GM21367 (cell line): ENCODE measurements around the gene WNT9A.

Experiments
- ATAC-seq: cut with Tn5 transposase; IDR thresholded peaks from one replicate; pipeline ENCODE4 v1.9.1; 2021; ENCODE audit not compliant: unreplicated experiment

The WNT9A gene

GRCh38 chr1:227898502-227899140 lies 49.1 kb downstream of the WNT9A start:
- ATAC-seq, result no peak

DNA sequence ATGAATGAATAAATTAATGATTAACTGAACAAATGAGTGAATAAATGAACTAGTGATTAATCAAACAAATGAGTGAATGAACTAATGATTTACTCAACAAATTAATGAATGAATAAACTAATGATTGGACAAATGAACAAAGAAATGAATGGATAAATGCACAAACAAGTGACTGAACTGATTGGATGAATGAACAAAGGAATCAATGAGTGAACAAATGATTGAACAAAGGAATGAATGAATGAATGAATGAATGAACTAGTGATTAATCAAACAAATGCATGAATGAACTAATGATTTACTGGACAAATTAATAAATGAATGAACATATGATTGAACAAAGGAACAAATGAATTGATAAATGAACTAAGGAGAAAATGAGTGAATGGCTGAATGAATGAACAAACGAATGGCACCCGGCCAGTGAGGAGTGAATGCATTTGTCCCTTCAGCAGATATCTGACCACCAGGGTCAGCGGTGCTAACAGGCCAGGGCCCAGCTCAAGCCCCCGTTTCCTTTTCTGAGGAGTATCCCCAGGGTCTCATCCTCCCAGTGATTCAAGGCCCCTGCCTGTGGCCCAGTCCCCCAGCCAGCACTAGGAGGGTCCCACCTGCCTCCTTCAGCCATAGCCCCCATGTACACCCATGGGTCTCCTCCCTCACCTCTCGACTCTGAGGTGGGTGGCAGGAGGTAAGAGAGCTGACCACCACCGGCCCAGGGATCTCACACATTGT lies 49.9 kb downstream of the WNT9A start:
- ATAC-seq, result no peak

- no peak for ATAC-seq
These were observed 50.7 kb downstream of the WNT9A start for GRCh38 chr1:227896710-227897655.

DNA sequence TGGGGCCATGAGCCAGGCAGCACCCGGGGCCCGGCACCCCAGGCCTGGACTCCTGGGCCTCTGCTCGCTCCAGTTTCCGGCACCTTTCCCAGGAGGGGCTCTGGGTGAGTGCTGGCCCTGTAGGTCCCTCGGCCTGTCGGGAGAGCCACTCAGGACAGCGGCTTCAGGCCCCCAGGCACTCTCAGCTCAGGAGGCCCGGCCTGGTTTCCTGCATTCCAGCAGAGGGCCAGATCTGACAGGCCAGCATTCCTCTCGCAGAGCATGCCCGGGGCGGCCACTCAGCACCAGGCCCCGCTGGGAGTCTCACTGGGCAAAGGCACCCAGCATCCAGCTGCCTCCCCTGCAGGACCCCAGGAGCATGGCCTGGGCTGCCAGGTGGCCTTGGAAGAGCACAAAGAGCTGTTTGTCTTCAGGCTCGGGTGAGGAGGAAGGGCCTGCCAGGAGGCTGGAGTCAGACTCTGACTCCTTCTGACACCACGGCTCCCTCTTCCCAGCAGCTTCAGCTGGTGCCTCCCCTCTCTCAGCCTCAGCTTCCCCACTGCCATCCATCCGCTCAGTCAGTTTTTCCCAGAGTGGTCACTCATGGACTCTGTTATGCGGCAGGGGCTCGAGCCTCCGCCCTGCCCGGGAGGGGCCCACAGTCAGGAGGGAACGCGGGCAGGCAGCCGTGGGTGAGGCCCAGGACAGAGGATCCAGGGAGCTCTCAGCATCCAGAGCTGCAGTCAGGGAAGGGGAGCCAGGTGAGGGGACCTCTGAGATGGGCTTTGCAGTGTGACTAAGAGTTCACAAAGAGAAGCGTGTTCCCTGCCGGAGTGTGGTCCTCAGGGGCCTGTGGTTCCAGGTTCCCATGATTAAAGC lies 51.7 kb downstream of the WNT9A start:
- ATAC-seq, result no peak

GRCh38 chr1:227894831-227895451 lies 52.8 kb downstream of the WNT9A start:
- no peak for ATAC-seq

DNA sequence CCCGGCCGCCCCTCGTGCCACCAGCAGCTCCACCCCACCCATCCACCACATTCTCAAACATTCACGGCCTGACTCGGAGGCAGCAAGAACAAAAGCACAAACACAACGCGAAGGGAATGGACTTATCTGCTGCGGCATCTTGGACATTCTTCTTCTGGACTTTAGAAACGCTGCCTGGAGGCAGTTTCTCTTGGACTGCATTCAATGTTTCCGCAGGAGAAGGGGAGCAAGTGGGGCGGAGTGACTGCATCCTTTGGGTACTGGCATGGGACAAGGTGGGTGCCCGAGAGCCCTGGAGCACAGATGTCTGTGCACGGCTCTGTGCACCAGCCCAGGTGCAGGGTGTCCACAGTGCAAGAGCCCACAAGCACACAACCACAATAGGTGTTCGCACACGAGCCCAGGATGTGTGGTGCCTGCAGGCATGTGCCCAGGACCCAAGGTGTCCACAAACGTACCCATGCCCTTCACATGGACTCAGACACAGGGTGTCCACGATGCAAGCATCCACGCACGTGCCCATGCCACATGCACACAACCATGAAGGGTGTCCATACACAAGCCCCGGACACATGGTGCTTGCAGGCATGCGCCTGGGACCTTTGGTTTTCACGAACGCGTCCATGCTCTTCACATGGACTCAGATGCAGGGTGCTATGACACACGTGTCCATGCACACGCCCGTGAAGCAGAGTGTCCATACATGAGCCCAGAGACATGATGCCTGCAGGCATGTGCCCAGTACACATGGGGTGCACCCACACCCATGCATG lies 53.6 kb downstream of the WNT9A start:
- ATAC-seq, result no peak

GRCh38 chr1:227893300-227893948 lies 54.3 kb downstream of the WNT9A start:
- ATAC-seq, result no peak

DNA sequence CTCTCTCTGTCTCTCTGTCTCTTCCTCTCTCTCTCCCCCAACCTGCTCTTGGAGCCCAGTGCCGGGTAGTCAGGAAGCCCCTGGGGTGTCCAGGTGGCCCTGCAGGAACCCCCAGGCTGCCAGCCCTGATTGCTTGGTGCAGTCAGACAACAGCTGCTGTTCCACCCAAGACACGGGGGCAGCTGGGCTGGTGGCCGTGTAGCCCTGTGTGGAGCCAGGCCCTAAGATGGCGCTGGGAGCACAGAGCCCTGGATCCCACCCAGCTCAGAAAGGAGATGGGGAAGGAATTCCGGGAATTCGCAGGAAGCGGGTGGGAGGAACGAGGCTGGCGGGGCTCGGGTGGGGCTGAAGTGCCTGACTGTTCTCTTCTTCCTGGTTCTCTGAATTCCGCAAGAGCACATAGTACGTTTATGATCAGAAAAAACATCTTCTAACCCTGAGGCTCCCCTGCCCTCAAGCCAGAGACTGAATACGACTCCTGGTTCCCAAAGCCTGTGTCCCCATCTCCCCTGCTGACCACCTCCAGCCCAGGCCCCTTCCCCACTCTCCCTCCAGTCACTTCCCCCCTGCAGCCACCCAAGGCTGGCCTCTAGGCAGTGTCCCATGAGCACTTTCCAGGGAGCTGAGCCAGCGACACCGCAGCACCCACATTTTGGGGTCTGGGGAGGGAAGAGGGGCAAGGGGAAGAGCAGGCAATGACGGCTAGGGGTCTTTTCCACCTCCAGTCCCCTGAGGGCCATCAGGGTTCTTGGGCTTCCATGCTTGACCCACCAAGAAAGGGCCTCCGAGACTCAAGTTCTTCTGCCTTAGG lies 55.0 kb downstream of the WNT9A start:
- no peak for ATAC-seq

GRCh38 chr1:227891955-227892488 lies 55.7 kb downstream of the WNT9A start:
- ATAC-seq, result no peak

DNA sequence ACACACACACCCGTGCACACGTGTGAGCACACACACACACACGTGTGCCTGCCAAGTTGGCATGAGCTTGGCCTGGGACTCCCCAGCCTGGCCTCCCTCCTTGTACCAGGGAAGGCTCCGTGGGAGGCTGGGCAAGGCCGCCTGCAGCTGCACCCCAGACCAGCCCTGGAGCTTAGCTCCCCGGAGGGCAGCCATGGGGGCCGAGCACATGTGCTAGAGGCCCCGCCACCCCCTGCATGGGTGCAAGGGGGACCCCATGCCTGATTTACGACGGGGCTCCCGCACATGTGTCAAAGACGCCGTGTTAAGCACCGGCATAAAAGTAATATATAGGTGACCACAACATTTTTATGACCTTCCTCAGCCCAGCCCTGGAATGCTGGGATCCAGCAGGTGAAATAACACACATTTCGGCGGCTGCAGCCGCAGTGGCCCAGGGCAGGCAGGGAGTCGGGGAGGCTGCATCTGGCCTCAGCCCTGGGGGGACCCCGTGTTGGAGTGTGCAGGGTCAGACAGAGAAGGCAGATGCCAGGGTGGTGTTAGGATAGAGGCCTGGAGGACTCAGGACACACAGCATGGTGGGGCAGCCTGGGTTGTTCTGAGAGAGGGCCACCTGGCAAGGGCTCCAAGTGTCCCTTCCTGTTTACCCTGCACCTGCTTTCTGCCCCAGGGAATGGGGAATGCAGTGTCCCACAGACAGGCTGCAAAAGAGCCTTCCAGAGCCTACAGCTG lies 56.3 kb downstream of the WNT9A start:
- no peak for ATAC-seq

GRCh38 chr1:227890451-227891222 lies 57.1 kb downstream of the WNT9A start:
- ATAC-seq, result no peak

DNA sequence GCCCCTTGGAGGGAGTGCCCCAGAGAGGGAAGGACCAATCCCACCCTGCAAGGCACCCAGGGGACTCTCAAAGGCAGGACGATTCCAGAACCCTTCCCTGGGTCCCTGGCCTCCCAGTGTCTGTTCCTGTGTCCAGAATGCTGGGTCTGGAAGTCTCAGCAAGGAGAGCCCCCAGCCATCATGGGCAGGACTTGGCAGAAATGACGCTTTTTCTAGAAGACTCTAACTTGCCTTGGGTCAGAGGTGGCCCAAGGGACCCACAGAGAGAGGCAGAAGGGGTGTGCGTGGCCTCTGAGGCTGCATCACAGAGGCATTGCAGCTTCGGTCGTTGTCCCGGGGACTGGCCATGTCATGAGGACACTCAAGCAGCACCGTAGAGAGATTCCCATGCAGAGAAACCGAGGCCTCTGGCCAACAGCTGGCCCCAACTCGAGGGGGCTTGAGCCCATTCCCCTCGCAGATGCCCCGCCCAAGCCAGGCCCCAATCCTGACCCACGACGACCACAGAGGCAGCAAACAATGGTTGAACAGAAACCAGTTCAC lies 57.8 kb downstream of the WNT9A start:
- no peak for ATAC-seq

DNA sequence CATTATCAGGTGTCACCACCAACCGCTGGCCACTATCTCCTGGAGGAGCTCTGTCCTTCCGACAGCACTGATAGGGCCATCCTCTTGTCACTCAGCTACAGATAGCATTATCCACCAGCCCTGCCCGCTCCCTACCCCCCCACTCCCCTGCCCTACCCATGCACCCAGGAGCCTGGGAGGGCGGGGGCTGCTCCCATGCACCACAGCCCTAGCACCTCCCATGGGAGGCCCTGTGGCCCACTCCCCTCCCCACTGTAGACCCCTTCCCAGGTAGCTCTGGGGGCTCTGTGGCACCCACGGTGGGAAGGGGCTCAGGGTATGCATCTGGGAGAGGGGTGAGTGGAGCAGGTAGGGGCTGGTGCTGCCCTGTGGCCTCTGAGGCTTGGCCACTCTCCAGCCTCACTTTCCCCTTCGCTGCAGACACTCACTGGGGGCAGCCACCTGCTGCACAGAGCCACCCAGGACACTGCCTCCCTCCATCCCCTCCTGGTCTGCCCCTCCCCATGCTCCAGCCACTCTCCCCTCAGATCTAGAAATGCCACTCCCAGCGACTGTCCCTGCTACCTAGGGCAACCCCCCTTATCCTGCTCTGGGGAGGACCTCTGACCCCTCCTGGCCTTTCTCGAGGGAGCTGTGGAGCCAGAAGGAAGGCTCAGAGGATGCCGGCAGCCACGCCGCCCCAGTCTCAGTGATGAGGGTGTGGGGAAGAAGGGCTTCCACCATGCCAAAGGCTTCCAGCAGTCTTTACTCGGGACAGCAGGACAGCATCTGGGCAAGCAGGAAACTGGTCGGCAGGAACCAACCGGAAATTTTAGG lies 58.5 kb downstream of the WNT9A start:
- ATAC-seq, result no peak

GRCh38 chr1:227888404-227889046 lies 59.2 kb downstream of the WNT9A start:
- ATAC-seq, result no peak
